ENCODE data around the gene CACNA2D1.
"Not testable (repeated sequence)": the region's sequence is repeated elsewhere in the genome, so short reads cannot be mapped to it uniquely, and the experiment has no call there.

The CACNA2D1 gene

DNA sequence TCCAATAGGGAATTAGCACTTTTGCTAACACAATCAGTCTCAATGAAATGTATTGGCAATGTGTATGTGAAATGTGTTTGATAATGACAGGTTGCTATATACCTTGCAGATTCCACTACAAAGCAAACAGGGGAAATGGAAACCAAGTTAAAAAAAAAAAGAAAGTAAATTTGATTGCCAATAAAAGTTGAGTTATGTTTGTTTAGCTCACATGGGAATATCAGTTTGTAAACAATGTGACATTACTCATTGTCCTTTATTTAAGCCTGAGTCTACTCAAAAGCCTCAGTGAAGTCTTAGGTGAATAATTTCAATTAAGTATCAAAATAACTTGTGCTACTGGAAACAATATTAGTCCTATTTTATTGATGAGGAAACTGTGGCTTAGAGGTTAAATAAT, 285.2 kb downstream of the CACNA2D1 start:
- no peak for DNase-seq

GRCh38 chr7:82156893-82157292, 286.7 kb downstream of the CACNA2D1 start:
- DNase-seq = no peak

- DNase-seq = no peak
Measured at GRCh38 chr7:82156168-82156567, 287.4 kb downstream of the CACNA2D1 start.

DNA sequence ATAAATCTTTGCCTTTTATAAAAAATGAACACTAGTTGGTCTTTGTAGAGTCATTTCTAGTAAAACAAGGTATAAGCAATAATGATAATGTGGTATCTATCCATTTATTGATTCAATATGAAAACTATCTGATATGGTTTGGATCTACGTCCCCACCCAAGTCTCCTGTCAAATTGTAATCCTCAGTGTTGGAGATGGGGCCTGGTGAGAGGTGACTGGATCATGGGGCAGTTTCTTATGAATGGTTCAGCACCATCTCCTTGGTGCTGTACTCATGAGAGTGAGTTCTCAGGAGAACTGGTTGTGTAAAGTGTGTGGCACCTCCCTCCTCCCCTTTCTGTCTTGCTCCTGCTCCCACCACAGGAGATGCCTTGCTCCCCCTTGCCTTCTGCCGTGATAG, 288.8 kb downstream of the CACNA2D1 start:
- no peak for DNase-seq

GRCh38 chr7:82153776-82154175, 289.8 kb downstream of the CACNA2D1 start:
- DNase-seq = no peak

- no peak for DNase-seq
Measured at GRCh38 chr7:82152858-82153257, 290.7 kb downstream of the CACNA2D1 start.

DNA sequence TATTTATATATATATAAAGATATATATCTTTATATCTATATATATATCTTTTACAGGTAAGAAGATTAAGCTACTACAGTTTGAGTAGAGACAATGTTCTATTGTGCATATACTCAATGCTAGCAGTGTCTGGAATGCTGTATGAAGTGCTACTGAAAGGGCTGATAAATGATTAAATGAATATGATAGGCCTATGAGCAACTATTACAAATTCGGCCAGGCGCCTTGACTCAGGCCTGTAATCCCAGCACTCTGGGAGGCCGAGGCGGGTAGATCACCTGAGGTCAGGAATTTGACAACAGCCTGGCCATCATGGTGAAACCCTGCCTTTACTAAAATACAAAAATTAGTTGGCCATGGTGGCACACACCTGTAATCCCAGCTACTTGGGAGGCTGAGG, 297.1 kb downstream of the CACNA2D1 start:
- DNase-seq = no peak

- no peak for DNase-seq
Measured at GRCh38 chr7:82142263-82142864, 301.2 kb downstream of the CACNA2D1 start.

GRCh38 chr7:82141427-82141826, 302.1 kb downstream of the CACNA2D1 start:
- DNase-seq = no peak

DNA sequence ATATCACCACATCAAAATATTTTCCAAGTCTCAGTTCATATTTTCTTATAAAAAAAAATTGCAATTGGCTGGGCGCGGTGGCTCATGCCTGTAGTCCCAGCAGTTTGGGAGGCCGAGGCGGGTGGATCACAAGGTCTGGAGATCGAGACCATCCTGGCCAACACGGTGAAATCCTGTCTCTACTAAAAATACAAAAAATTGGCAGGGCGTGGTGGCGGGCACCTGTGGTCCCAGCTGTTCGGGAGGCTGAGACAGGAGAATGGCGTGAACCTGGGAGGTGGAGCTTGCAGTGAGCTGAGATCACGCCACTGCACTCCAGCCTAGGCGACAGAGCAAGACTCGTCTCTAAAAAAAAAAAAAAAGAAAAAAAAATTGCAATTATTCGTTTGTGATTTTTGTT, 303.0 kb downstream of the CACNA2D1 start:
- not testable (repeated sequence) for DNase-seq

- no peak for DNase-seq
Measured at GRCh38 chr7:82131215-82131614, 312.4 kb downstream of the CACNA2D1 start.

DNA sequence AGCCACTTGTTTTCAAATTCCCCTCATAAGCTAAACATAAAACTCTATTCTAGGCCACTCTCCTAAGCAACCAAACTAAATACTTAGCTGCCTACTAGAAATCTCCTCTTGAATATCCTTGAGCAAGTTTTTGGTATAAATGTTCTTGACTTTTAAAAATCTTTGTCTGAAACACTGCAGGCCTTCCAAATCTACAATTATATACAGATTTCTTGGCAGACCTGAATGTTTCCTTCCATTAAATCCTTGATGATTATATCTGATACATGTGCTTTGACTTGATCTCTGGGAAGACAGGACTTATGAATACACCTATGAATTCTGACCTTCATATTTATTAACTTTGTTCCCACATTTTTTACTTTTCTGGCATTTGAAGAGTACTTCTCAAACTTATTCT, 314.5 kb downstream of the CACNA2D1 start:
- no peak for DNase-seq

- no peak for DNase-seq
Measured at GRCh38 chr7:82128546-82128945, 315.0 kb downstream of the CACNA2D1 start.

GRCh38 chr7:82126576-82126975, 317.0 kb downstream of the CACNA2D1 start:
- no peak for DNase-seq

- no peak for DNase-seq
Measured at GRCh38 chr7:82124445-82124844, 319.1 kb downstream of the CACNA2D1 start.

DNA sequence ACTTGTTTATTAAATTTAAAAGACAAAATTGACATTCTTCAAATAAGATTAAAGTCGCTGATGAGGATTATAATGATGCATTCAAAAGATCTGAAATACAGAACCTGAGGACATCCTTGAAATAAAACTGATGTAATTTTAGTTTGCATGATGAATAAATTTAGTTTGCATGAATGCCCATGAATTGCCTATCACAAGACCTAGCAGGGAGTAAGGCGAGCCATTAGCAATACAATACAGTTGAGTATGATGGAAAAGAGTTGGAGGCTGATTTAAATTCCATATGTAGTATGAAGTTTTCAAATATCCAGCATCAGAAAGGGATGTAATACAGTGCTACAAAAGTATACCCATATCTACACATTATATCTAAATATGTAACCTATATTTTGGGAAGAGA, 321.3 kb downstream of the CACNA2D1 start:
- DNase-seq = no peak

DNA sequence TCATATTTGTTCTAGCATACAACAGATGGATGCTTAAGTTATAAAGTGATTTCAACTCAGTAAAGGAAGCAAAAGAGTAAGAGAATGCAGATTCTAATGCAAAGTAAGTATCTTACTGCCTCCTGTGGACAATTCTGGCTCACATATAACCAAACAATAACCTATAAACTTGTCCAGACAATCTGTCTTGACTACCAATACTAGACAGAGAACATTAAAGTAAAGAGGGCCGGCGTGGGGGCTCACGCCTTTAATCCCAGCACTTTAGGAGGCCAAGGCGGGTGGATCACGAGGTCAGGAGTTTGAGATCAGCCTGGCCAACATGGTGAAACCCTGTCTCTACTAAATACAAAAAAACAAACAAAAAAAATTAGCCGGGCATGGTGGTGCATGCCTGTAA, 329.3 kb downstream of the CACNA2D1 start:
- DNase-seq = no peak

- no peak for DNase-seq
Measured at GRCh38 chr7:82110146-82110840, 333.3 kb downstream of the CACNA2D1 start.

- DNase-seq = no peak
Measured at GRCh38 chr7:82109288-82109687, 334.3 kb downstream of the CACNA2D1 start.

DNA sequence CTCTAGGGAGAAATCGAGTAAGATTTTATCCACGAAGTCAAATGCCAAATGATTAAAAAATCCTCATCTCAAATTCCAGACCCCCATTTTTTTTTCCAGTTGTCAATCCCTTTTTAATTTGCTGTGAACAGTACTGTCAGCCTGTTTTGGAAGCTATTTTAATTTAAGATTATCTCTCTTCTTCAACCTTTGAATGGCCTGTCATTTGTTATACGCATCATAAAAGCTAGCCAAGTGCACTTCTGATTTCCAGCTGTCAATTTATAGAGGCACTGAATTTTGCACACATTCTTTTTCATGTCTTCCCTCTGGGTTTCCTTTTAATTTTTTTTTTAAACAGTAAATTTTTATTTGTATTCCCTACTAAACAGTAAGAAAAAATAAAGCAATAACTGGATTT, 337.4 kb downstream of the CACNA2D1 start:
- DNase-seq = no peak

GRCh38 chr7:82105463-82105862, 338.1 kb downstream of the CACNA2D1 start:
- DNase-seq = no peak

GRCh38 chr7:82098414-82098813, 345.2 kb downstream of the CACNA2D1 start:
- no peak for DNase-seq

DNA sequence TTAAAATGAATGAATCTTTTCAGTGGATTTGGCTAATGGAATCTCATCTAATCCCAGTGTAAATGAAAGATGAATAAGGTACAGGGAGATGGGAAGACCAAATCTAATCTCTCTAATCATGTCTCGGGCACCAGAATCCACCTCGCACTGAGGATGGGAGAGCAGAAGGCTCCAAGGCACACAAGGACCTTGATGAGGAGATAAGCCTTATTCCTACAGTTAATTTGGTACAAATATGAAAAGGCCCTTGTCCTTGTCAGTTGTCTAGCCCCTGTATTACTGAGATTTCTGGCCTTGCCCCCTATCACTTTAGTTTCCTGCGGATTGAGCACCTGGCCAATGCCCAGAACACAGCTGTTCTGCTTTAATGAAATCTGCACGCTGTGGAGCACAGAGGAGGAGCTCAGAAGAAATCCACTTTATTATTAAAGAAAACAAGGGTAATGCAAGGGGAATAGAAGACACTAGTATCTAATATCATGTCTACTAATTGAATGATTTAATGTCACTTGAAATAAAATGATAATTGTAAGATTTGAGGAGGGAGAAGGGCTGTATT, 352.4 kb downstream of the CACNA2D1 start:
- DNase-seq = no peak

DNA sequence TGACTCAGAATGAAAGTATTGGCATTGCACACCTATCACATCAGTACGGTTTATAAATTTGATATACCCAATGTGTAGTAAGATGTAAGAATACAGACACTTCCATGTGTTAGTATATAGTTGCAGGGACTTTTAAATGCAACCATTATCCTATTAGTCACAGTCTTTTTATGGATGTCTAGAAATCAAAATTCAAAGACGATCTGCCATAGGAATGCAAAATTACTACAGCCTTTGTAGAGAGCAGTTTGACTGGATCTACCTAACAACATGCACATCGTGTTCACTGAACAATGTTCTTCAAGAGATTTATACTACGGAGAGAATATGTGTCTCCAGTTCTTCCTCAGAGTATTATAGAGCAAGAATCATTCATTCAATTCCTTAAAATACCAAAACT, 356.5 kb downstream of the CACNA2D1 start:
- no peak for DNase-seq

GRCh38 chr7:82085116-82085515, 358.5 kb downstream of the CACNA2D1 start:
- DNase-seq = no peak

Measured in GOT3 (cell line).